Duodenal mucosa (tissue), 2 donors: ENCODE measurements around the gene CARS2.

ENCODE experiments used
- H3K27ac ChIP-seq: one replicate; pipeline ENCODE4 v1.7.0; 2013; ENCODE audit warnings: low read depth, low read length
- H3K27me3 ChIP-seq, 2 donors: one replicate each; pipeline ENCODE4 v1.7.0; 2013; ENCODE audit warnings: low read length in 2 of 2, control low read depth in 1 of 2; ENCODE audit not compliant: insufficient read depth in 2 of 2, control insufficient read depth in 1 of 2
- H3K36me3 ChIP-seq, 2 donors: one replicate each; pipeline ENCODE4 v1.7.0; 2013; ENCODE audit warnings: low read length in 2 of 2, control low read depth in 1 of 2; ENCODE audit not compliant: insufficient read depth in 2 of 2, control insufficient read depth in 1 of 2
- H3K4me1 ChIP-seq, 2 donors: one replicate each; pipeline ENCODE4 v1.7.0; 2013; ENCODE audit warnings: low read length in 2 of 2, control low read depth in 1 of 2; ENCODE audit not compliant: insufficient read depth in 2 of 2, control insufficient read depth in 1 of 2
- H3K4me3 ChIP-seq, 2 donors: one replicate each; pipeline ENCODE4 v1.7.0; 2013; ENCODE audit warnings: low read length in 2 of 2, low read depth in 1 of 2
- H3K9ac ChIP-seq, 2 donors: one replicate each; pipeline ENCODE4 v1.7.0; 2013; ENCODE audit warnings: low read length in 2 of 2, low read depth in 1 of 2
- H3K9me3 ChIP-seq, 2 donors: one replicate each; pipeline ENCODE4 v1.7.0; 2013; ENCODE audit warnings: low read length in 2 of 2, control low read depth in 1 of 2; ENCODE audit not compliant: control insufficient read depth in 1 of 2

Gene CARS2

DNA sequence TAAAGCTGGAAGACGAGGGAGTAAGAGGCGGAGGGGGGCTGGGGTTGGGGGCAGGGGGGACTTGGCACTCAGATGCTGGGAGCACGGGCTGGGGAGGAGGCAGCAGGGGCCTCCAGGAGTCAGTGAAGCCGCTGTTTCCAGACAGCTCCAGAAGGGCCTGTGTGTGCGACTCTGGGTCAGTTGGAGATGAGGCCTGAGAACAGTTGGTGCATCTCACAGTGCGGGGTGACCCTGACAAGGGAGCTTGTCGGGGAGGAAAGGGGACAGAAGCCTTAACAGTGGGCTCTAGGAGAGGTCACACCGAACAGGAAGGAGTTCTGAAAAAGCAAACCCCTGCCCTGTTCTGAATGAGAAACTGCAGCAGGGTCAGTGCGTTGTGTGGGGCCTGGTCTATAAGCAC, 79.4 kb downstream of the CARS2 start:
- no peaks in the 10 kb centered on the region for H3K27me3 ChIP-seq
- H3K27ac ChIP-seq, result no peak overlapping the region
- peaks cover 0 to 6% of the 10 kb centered on the region in 2 donors for H3K4me1 ChIP-seq
- H3K4me3 ChIP-seq, result no peak overlapping the region
- no peak overlapping the region for H3K9ac ChIP-seq
- no peaks in the 10 kb centered on the region for H3K9me3 ChIP-seq
- H3K36me3 ChIP-seq, result peaks cover 27 to 76% of the 10 kb centered on the region in 2 donors

DNA sequence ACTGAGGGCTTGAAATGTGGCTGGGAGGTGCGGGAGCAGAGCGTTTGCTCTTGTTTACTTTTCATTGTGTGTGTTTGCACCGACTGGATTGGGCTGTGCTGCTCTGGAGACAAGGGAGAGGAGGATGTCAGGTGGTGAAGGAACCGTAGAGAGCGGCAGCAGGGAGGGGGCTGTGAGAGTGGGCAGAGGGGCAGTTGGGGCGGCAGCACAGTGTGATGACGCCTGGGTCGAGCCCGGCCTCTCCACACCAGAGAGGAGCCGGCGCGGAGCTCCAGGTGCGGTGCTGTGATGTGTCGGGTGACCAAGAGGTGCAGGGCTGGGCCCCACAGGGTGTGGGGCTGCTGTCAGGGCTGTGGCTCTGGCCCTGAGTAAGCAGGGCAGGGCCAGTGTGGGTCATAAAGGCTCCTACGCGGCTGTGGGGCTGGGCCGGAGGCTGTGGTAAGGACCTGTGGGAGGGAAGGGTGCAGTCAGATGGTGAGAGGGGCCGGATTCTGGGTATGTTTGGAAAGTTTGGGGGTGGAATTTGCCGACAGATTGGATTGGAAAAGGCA, 80.1 kb downstream of the CARS2 start:
- Histone ChIP-seq H3K27ac (no peak overlapping the region), H3K9ac (peak overlapping the region in 1 of 2 donors; percentile 34), H3K9me3 (no peaks in the 10 kb centered on the region), H3K4me3 (no peak overlapping the region), H3K4me1 (peaks cover 0 to 9% of the 10 kb centered on the region in 2 donors), H3K36me3 (peaks cover 24 to 70% of the 10 kb centered on the region in 2 donors), H3K27me3 (no peaks in the 10 kb centered on the region)

DNA sequence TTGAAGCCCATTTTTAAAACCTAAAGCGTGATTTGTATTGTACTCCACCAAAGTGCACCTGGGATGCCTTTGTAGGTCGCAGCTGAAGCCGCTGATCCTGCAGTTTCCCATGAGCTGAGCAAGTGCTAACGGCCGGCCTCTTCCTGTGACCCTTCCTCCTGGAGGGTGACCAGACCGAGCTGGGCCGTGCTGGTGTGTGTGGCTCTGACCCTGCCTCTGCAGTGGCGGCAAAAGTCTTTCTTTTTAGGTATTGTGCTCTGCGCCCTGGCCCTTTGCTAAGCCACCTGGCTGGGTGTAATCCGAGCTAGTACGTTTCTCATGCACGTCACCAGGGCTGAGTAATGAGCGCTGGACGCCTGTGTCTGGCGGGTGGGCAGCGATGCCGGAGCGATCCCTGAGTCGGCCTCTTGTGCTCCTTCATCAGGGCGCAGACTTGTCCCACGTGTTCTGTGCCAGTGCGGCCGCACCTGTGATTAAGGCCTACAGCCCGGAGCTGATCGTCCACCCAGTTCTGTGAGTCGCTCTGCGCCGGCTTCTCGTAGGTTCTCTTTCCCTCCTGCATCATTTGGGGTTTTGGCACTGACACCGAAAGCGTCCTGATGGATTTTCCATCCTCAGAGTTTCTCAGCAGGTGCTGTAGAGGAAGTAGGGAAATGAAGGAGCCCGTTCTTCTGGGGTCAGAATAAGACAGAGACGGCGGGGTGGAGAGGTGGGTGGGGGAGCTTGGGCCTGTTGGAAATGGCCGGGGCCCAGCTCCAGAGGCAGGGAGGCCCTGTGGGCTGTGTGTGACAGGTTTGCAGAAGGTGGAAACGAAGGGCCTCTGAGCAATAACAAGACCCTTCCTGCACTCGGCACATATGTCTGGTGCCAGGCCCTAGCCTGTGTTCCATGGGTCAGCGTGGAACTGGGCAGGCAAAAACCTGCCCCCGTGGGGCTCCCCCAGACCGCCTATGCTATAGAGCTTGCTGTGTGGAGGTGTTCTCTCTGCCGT, 80.9 kb downstream of the CARS2 start:
- Histone ChIP-seq H3K4me1 (peaks cover 0 to 14% of the 10 kb centered on the region in 2 donors), H3K27ac (no peak overlapping the region), H3K9ac (peak overlapping the region in 1 of 2 donors; percentile 34), H3K36me3 (peaks cover 24 to 62% of the 10 kb centered on the region in 2 donors), H3K27me3 (no peaks in the 10 kb centered on the region), H3K4me3 (no peak overlapping the region), H3K9me3 (no peaks in the 10 kb centered on the region)

DNA sequence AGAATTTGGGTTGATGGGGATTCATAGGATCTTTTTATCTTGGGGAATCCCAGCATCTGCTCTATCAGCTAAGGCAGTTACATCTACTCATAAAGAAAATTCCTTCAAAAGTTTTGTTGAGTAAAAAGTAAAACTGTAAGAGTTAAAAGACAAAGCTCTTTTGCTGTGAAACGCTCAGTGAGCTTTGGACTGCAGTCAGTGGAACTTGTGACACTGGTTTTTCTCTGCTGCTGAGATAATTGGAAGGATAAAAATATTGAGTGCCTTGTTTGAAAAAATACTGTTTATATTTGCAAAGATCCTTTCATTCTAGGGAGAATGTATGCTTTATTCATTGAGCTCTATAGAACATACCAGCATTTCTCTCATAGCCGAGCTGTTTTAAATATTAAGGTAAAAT, 85.3 kb downstream of the CARS2 start:
- no peak overlapping the region for H3K27ac ChIP-seq
- peaks cover 23 to 30% of the 10 kb centered on the region in 2 donors for H3K4me1 ChIP-seq
- H3K9me3 ChIP-seq, result no peaks in the 10 kb centered on the region
- no peak overlapping the region for H3K4me3 ChIP-seq
- no peak overlapping the region for H3K9ac ChIP-seq
- no peaks in the 10 kb centered on the region for H3K27me3 ChIP-seq
- peaks cover 14 to 28% of the 10 kb centered on the region in 2 donors for H3K36me3 ChIP-seq

DNA sequence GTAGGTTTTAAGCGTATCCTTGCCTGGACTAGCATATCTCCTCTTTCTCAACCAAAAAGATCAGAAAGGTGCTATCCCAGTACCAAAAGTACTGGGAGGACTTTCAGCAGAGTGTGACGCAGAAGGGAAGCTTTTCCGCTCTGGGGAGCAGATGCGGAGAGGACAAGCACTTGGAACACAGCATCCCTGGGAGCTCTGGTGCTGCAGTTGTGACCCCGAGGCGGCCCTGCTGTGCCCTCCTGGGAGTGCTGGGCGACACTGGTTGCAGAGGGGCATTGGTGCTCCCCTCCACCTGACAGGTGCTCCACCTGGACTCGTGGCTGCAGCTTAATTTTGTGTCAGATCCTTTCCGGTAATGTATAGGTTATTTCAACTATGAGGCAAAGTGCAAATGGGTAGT, 87.1 kb downstream of the CARS2 start:
- Histone ChIP-seq H3K27me3 (no peaks in the 10 kb centered on the region), H3K9me3 (no peaks in the 10 kb centered on the region), H3K27ac (no peak overlapping the region), H3K9ac (no peak overlapping the region), H3K4me3 (no peak overlapping the region), H3K36me3 (peaks cover 14 to 17% of the 10 kb centered on the region in 2 donors), H3K4me1 (peaks cover 29% of the 10 kb centered on the region in 2 donors)

DNA sequence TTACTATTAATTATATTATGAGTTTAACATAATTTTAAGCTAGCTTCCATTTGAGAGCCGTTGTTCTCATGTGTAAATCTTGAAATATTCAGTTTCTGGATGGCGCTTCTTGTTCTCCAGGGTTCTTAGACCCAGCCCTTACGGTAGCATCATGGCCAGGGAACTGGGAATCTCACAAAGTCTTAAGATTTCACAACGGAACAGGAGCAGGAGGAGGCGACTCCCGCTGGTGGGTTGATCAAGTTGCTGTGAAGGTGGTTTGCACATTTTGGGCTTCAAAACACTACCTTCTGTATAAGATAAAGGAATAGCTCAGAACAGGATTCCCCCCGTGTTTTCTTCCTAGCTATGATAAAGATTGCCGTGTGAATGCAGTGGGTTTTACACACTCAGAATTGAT, 87.7 kb downstream of the CARS2 start:
- H3K36me3 ChIP-seq, result peaks cover 10 to 12% of the 10 kb centered on the region in 2 donors
- H3K27me3 ChIP-seq, result no peaks in the 10 kb centered on the region
- H3K9ac ChIP-seq, result no peak overlapping the region
- peaks cover 29% of the 10 kb centered on the region in 2 donors for H3K4me1 ChIP-seq
- H3K27ac ChIP-seq, result no peak overlapping the region
- H3K4me3 ChIP-seq, result peak overlapping the region in 1 of 2 donors; percentile 31
- no peaks in the 10 kb centered on the region for H3K9me3 ChIP-seq

DNA sequence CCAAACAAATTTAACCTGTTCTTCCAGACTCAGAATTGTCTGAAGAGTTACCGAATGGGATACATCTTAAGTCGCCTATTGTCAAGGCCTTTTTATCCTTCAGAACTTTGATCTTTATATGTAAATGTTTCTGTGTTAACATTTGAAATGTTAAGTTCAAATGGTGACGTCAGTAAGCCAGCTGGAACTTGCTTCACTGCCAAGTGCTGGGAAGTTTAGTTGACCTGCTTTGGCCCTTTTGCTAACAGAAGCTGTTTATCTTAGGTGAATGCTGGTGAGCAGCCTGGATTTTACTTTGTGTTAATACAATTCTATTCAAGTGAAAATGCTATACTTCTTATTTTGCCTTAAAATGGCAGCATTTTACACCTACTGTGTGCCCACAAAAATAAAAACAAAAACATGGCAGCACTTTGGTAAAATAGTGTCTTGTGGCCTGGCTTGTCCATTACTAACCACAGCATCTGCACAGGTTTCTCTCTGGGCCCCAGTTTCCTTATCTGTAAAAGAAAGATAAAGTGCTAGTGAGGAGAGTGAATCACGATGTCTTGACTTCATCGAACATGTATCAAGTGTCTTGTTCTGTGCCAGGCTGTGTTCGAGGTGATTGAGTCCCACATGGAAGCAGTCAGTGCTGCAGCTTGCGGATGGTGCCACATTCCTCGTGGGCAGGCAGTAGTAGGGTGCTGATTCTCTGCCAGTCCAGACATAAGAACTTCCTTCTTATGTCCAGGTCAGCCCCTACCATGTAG, 88.4 kb downstream of the CARS2 start:
- no peaks in the 10 kb centered on the region for H3K27me3 ChIP-seq
- peaks cover 5% of the 10 kb centered on the region in 2 donors for H3K36me3 ChIP-seq
- peaks cover 29% of the 10 kb centered on the region in 2 donors for H3K4me1 ChIP-seq
- peak overlapping the region; percentile 87 to 90 for H3K4me3 ChIP-seq
- peak overlapping the region; percentile 12 to 83 for H3K9ac ChIP-seq
- H3K9me3 ChIP-seq, result no peaks in the 10 kb centered on the region
- peak overlapping the region; percentile 36 for H3K27ac ChIP-seq

DNA sequence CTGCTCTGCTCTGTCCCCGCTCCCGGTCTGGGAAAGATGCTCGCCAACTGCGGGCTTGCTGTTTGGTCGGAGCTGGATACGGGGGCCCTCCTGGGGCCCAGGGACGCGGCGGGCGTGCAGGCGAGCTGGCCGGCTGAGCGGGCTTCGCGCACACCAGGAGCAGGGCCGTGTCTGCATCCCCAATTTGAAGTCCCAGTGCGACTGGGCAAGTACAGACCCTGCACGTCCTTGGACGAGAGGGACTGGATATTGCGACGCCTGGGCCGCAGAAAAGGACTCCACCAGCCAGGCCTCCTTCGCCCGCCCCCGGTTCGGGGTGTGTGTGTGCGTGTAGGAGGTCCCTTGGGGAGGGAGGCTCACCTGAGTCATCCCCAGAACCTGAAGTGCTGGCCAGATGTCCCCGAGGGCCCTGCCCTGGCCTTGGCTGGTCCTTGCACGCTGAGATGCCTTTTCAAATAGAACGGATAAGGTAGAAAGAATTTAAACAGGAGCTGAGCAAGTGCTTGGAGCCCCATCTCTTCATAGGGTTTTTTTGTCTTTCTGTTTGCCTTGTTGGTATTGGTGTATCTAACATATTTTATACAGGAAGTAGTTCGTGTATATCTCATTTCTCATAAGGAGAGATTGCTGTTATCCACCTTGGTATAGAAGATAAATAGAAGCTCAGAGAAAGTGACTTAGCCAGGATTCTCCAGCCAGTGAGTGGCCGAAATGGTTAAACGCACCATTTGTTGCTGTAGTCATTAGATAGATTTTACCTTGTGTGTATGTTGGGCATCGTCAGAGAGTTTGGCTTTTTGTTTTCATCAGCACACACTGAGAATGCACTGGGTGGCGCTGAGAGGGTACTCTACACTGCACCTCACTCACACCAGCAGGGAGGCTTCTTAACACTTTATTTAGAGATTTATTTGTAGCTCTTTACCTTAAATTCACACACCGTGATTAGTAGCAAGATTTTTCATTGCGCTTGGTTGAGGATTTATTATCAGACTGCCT, 89.5 kb downstream of the CARS2 start:
- H3K27ac ChIP-seq, result peak overlapping the region; percentile 94
- peak overlapping the region; percentile 87 to 90 for H3K4me3 ChIP-seq
- peak overlapping the region; percentile 83 to 87 for H3K9ac ChIP-seq
- no peaks in the 10 kb centered on the region for H3K27me3 ChIP-seq
- H3K9me3 ChIP-seq, result no peaks in the 10 kb centered on the region
- H3K4me1 ChIP-seq, result peaks cover 29% of the 10 kb centered on the region in 2 donors
- no peaks in the 10 kb centered on the region for H3K36me3 ChIP-seq
